B cell (primary cell): Measurements from ENCODE around the gene KRT35. TPM values are rescaled to one million over a fixed set of nuclear protein-coding genes. Genes with fewer than 3 reads are reported as not detected.

Experiments
- ATAC-seq: fragments of 200-7000 bp; cut with Tn5 transposase; one replicate; pipeline ENCODE4 v1.10.0; 2021; ENCODE audit warnings: low read depth, mild to moderate bottlenecking, moderate number of reproducible peaks, moderate library complexity
- CTCF ChIA-PET: fragments of 350-600 bp; sonication (Branson Sonifier 250); formaldehyde crosslinking; loops from one replicate; lab custom pipeline; 2021; ENCODE audit warnings: antibody characterized with exemption, inconsistent platforms; lab: Charles Lee
- POLR2A ChIA-PET: fragments of 350-600 bp; sonication (Branson Sonifier 250); formaldehyde crosslinking; loops from one replicate; lab custom pipeline; 2021; ENCODE audit warnings: antibody characterized with exemption; lab: Charles Lee
- DNase-seq: peaks from one replicate; pipeline ENCODE4 v3.0.0; 2013
- H2AFZ ChIP-seq: 2 replicates; pipeline ENCODE4 v1.6.1; 2012; ENCODE audit warnings: mild to moderate bottlenecking, low read depth, low read length; ENCODE audit not compliant: insufficient read depth, poor library complexity, severe bottlenecking
- H3K27ac ChIP-seq, 2 donors: 1 replicate in 1 of 2; 2 replicates in 1 of 2; pipeline ENCODE4 v1.5.1; 2012 to 2013; ENCODE audit warnings: low read length in 2 of 2, mild to moderate bottlenecking in 2 of 2, moderate library complexity in 1 of 2
- H3K27me3 ChIP-seq, 4 experiments: fragments of 200-600 bp in 1 of 4; sonication (generic) in 1 of 4; replicated peaks in 1 of 4; 1 replicate in 2 of 4; 2 replicates in 2 of 4; pipeline versions ENCODE4 v1.6.1 to v1.7.0; 2013 to 2016; ENCODE audit warnings: low read length in 3 of 4, mild to moderate bottlenecking in 2 of 4, mixed read lengths in 1 of 4, moderate library complexity in 1 of 4; ENCODE audit not compliant: insufficient read depth in 4 of 4, control insufficient read depth in 3 of 4; ENCODE audit errors: control extremely low read depth in 1 of 4
- H3K36me3 ChIP-seq, 2 experiments: replicated peaks in 1 of 2; 1 replicate in 1 of 2; 2 replicates in 1 of 2; pipeline versions ENCODE4 v1.6.1 to v1.7.1; 2013; ENCODE audit warnings: low read length in 1 of 2; ENCODE audit not compliant: insufficient read depth in 2 of 2, control insufficient read depth in 1 of 2; ENCODE audit errors: control extremely low read depth in 1 of 2, extremely low read depth in 1 of 2
- H3K4me1 ChIP-seq, 2 donors: fragments of 200-600 bp in 1 of 2; sonication (generic) in 1 of 2; 1 replicate in 1 of 2; 2 replicates in 1 of 2; pipeline versions ENCODE4 v1.5.1 to v1.6.1; 2013 to 2017; ENCODE audit warnings: low read length in 2 of 2; ENCODE audit not compliant: control insufficient read depth in 2 of 2, insufficient read depth in 2 of 2
- H3K4me2 ChIP-seq: replicated peaks from 2 replicates; pipeline ENCODE3; 2012; ENCODE audit warnings: mild to moderate bottlenecking, low read depth, low read length; ENCODE audit not compliant: poor library complexity, severe bottlenecking
- H3K4me3 ChIP-seq, 5 experiments: fragments of 200-600 bp in 1 of 5; sonication (generic) in 1 of 5; 1 replicate in 3 of 5; 2 replicates in 2 of 5; pipeline versions ENCODE4 v1.5.1 to v1.7.0; 2011 to 2016; ENCODE audit warnings: low read length in 4 of 5, mild to moderate bottlenecking in 4 of 5, low read depth in 2 of 5, control low read depth in 1 of 5, moderate library complexity in 1 of 5; ENCODE audit not compliant: insufficient read depth in 1 of 5; ENCODE audit errors: control extremely low read depth in 1 of 5, extremely low read depth in 1 of 5
- H3K79me2 ChIP-seq: fragments of 200-600 bp; sonication (generic); one replicate; pipeline ENCODE4 v1.6.0; 2016; ENCODE audit warnings: low read length; ENCODE audit not compliant: control insufficient read depth, insufficient read depth
- H3K9ac ChIP-seq: fragments of 200-600 bp; sonication (generic); 2 replicates; pipeline ENCODE4 v1.6.1; 2017; ENCODE audit warnings: mild to moderate bottlenecking, low read length, moderate library complexity
- H3K9me3 ChIP-seq, 3 donors: one replicate each; pipeline versions ENCODE4 v1.6.1 to v1.7.1; 2013; ENCODE audit warnings: low read length in 2 of 3; ENCODE audit not compliant: control insufficient read depth in 2 of 3, insufficient read depth in 1 of 3; ENCODE audit errors: control extremely low read depth in 1 of 3
- H4K20me1 ChIP-seq: 2 replicates; pipeline ENCODE4 v1.6.0; 2012; ENCODE audit warnings: mild to moderate bottlenecking, low read length; ENCODE audit not compliant: insufficient read depth, control insufficient read depth, poor library complexity, severe bottlenecking
- H3K27ac Mint-ChIP-seq: one replicate; pipeline ENCODE4 v1.8.0; 2021; ENCODE audit warnings: mixed read lengths
- H3K27me3 Mint-ChIP-seq: one replicate; pipeline ENCODE4 v1.8.0; 2021; ENCODE audit warnings: mixed read lengths
- H3K4me1 Mint-ChIP-seq: one replicate; pipeline ENCODE4 v1.8.0; 2021; ENCODE audit warnings: mixed read lengths
- H3K4me3 Mint-ChIP-seq: one replicate; pipeline ENCODE4 v1.8.0; 2021; ENCODE audit warnings: mixed read lengths
- H3K9me3 Mint-ChIP-seq: one replicate; pipeline ENCODE4 v1.8.0; 2022; ENCODE audit warnings: mixed read lengths; ENCODE audit not compliant: insufficient read depth
- EZH2 ChIP-seq: IDR thresholded peaks from 2 replicates; pipeline ENCODE4 v1.6.1; 2012; ENCODE audit warnings: borderline replicate concordance, low read depth, mild to moderate bottlenecking, moderate library complexity, low read length; ENCODE audit not compliant: insufficient read depth, poor library complexity, severe bottlenecking
- WGBS: methylation state at CpG from one replicate; pipeline ENCODE4 v1.1.5; 2013; ENCODE audit warnings: missing lambda C conversion rate; ENCODE audit not compliant: insufficient coverage; 5-methylcytosine and 5-hydroxymethylcytosine counted together
- intact Hi-C: fragments of 100-400 bp; cut with micrococcal nuclease; formaldehyde crosslinking; loops from one replicate; pipeline ENCODE4 v1.10.0; 2022
- polyA plus RNA-seq: library from polyadenylated mRNA; depleted of rRNA; stranded (reverse); fragments of >200 nt; gene quantifications from 2 replicates; pipeline ENCODE4 v1.2.3, GENCODE V29; 2012
- total RNA-seq, 2 donors: library from RNA; stranded (reverse); fragments of 120-200 nt in 1 of 2; gene quantifications; 1 replicate in 1 of 2; 2 replicates in 1 of 2; pipeline versions ENCODE4 v1.2.3 to v1.2.4, GENCODE V29; 2013 to 2022
- TF ChIP-seq, protein P1 (sequence below): fragments of 200-600 bp; IDR thresholded peaks from one replicate; pipeline ENCODE4 v1.8.0; 2022; ENCODE audit warnings: antibody characterized with exemption, mild to moderate bottlenecking

The KRT35 gene
- total and polyA plus RNA-seq, 2 donors (not counting 1 experiment from before 2014, with no cell fraction given): not detected

GRCh38 chr17:41478237-41478636, 2.7 kb downstream of the KRT35 start:
- CTCF ChIA-PET: no interaction called here
- no peaks in the 10 kb centered on the region for H3K9me3 Mint-ChIP-seq
- H3K79me2 ChIP-seq: no peaks in the 10 kb centered on the region
- no peak overlapping the region for H3K27ac Mint-ChIP-seq
- no peak overlapping the region for H2AFZ ChIP-seq
- no peaks in the 10 kb centered on the region for H3K27me3 ChIP-seq
- H3K4me1 Mint-ChIP-seq: peaks cover 4% of the 10 kb centered on the region
- POLR2A ChIA-PET: no interaction called here
- no peak overlapping the region for H3K9ac ChIP-seq
- no peak overlapping the region for H3K4me3 ChIP-seq
- TF ChIP-seq, protein P1, sequence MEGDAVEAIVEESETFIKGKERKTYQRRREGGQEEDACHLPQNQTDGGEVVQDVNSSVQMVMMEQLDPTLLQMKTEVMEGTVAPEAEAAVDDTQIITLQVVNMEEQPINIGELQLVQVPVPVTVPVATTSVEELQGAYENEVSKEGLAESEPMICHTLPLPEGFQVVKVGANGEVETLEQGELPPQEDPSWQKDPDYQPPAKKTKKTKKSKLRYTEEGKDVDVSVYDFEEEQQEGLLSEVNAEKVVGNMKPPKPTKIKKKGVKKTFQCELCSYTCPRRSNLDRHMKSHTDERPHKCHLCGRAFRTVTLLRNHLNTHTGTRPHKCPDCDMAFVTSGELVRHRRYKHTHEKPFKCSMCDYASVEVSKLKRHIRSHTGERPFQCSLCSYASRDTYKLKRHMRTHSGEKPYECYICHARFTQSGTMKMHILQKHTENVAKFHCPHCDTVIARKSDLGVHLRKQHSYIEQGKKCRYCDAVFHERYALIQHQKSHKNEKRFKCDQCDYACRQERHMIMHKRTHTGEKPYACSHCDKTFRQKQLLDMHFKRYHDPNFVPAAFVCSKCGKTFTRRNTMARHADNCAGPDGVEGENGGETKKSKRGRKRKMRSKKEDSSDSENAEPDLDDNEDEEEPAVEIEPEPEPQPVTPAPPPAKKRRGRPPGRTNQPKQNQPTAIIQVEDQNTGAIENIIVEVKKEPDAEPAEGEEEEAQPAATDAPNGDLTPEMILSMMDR: no peak
- no peak for TF ChIP-seq EZH2
- peaks cover under 1% of the 10 kb centered on the region for H3K27me3 Mint-ChIP-seq
- H3K4me3 Mint-ChIP-seq: no peak overlapping the region
- H4K20me1 ChIP-seq: no peaks in the 10 kb centered on the region
- H3K4me2 ChIP-seq: no peak overlapping the region
- no peak for DNase-seq
- H3K27ac ChIP-seq: no peak overlapping the region
- intact Hi-C loops: no loop called here
- no peak for ATAC-seq
- H3K36me3 ChIP-seq: no peaks in the 10 kb centered on the region
- peaks cover 4 to 6% of the 10 kb centered on the region in 2 donors for H3K4me1 ChIP-seq
- WGBS: 89% methylated on average over 6 of the region's 8 CpGs
- no peaks in the 10 kb centered on the region for H3K9me3 ChIP-seq

DNA sequence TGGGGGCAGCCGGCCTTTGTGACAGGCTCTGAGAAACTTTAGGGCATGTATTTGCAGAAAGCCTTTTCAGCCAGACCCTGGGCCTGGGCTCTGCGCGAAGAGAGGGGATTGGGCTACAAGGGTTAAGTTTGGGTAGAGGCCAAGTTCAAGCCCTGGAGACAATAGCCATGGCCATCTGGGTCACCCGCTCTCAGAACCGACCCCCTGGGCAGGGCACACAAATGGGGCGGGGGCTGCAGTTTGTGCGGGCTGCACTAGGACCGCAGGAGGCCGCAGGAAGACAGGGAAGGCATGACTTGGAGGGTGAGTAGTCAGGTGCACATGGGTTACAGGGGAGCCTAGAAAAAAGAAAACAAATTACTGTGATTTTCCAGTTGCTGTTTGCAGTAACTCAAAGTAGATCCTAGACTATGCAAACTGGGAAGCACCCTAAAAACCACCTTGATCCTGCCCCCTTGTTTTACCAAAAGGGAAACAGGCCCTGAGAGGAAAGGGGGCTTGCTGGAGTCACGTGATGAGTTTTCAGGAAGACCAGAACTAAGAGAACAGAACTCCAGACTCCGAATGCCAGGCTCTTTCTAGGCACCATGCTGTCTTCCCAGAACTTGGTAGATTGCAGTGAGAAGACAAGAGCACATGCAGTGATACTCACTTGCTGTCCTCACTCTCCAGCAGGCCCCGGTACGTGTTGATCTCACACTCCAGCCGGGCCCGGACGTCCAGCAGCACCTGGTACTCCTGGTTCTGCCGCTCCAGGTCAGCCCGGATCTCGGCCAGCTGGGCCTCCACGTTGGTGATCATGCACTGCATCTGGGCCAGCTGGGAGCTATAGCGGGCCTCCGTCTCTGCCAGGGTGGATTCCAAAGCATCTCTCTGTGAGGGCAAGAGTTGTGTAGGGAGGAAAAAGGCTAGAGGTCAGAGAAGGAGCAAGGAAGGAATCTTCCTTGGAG, 3.8 kb downstream of the KRT35 start:
- POLR2A ChIA-PET: no interaction called here

More for the DNA sequence above, 3.8 kb downstream of the KRT35 start:
- no peaks in the 10 kb centered on the region for H4K20me1 ChIP-seq
- no peak for ATAC-seq
- Mint-ChIP-seq H3K9me3 (no peaks in the 10 kb centered on the region), H3K27ac (no peak overlapping the region), H3K4me3 (no peak overlapping the region), H3K27me3 (peaks cover 5% of the 10 kb centered on the region), H3K4me1 (peaks cover 4% of the 10 kb centered on the region)
- no peak for DNase-seq
- no peak overlapping the region for H3K4me3 ChIP-seq
- no peaks in the 10 kb centered on the region for H3K27me3 ChIP-seq
- no peaks in the 10 kb centered on the region for H3K79me2 ChIP-seq
- TF ChIP-seq, protein P1: no peak
- TF ChIP-seq EZH2: no peak
- no peaks in the 10 kb centered on the region for H3K36me3 ChIP-seq
- H3K27ac ChIP-seq: no peak overlapping the region
- intact Hi-C loops: no loop called here
- peaks cover 4 to 6% of the 10 kb centered on the region in 2 donors for H3K4me1 ChIP-seq
- no peak overlapping the region for H2AFZ ChIP-seq
- CTCF ChIA-PET: no interaction called here
- 93% methylated on average over 20 of the region's 22 CpGs for WGBS
- H3K9ac ChIP-seq: no peak overlapping the region
- H3K4me2 ChIP-seq: no peak overlapping the region
- no peaks in the 10 kb centered on the region for H3K9me3 ChIP-seq
